Heart right ventricle (tissue), 16 donors: Measurements from ENCODE around the gene ANO4. TPM values are rescaled to one million over a fixed set of nuclear protein-coding genes. Genes with fewer than 3 reads are reported as not detected.
"Not testable (repeated sequence)": the region's sequence is repeated elsewhere in the genome, so short reads cannot be mapped to it uniquely, and the experiment has no call there.

Experiments
- ATAC-seq, 8 donors: fragments of 200-7000 bp; cut with Tn5 transposase; one replicate each; pipeline ENCODE4 v1.9.1; 2020; ENCODE audit warnings: mild to moderate bottlenecking in 8 of 8, moderate library complexity in 8 of 8, moderate number of reproducible peaks in 1 of 8
- DNase-seq, 2 donors: peaks; one replicate each; pipeline ENCODE4 v3.0.0-alpha.2; 2020
- H3K27ac ChIP-seq, 10 donors: fragments of 200-600 bp; sonication (generic) in 2 of 10; one replicate each; pipeline versions ENCODE4 v1.5.0 to v1.8.0; 2020 to 2022; ENCODE audit warnings: mild to moderate bottlenecking in 3 of 10
- H3K27me3 ChIP-seq, 7 donors: fragments of 200-600 bp; one replicate each; pipeline ENCODE4 v1.8.0; 2021 to 2022; ENCODE audit warnings: mild to moderate bottlenecking in 2 of 7
- H3K36me3 ChIP-seq, 9 donors: fragments of 200-600 bp; sonication (generic) in 1 of 9; one replicate each; pipeline versions ENCODE4 v1.5.0 to v1.8.0; 2020 to 2022; ENCODE audit warnings: mild to moderate bottlenecking in 2 of 9
- H3K4me1 ChIP-seq, 9 donors: fragments of 200-600 bp; sonication (generic) in 1 of 9; one replicate each; pipeline versions ENCODE4 v1.5.0 to v1.8.0; 2020 to 2022; ENCODE audit warnings: mild to moderate bottlenecking in 4 of 9
- H3K4me3 ChIP-seq, 10 donors: fragments of 200-600 bp; sonication (generic) in 2 of 10; one replicate each; pipeline versions ENCODE4 v1.5.0 to v1.8.0; 2020 to 2022; ENCODE audit warnings: mild to moderate bottlenecking in 7 of 10, moderate library complexity in 2 of 10
- H3K9me3 ChIP-seq, 11 donors: fragments of 200-600 bp in 10 of 11; sonication (generic) in 2 of 11; one replicate each; pipeline versions ENCODE4 v1.5.0 to v1.8.0; 2013 to 2022; ENCODE audit warnings: mild to moderate bottlenecking in 2 of 11, control low read depth in 1 of 11, moderate library complexity in 1 of 11
- CTCF ChIP-seq, 9 donors: fragments of 200-600 bp; sonication (generic) in 2 of 9; IDR thresholded peaks; one replicate each; pipeline versions ENCODE4 v1.5.0 to v1.8.0; 2021 to 2022; ENCODE audit warnings: antibody characterized with exemption in 9 of 9, mild to moderate bottlenecking in 5 of 9, moderate library complexity in 1 of 9
- WGBS, 2 donors: extraction: QIAGEN DNeasy Blood & Tissue Kit; methylation state at CpG; one replicate each; pipeline ENCODE4 v1.1.7; 2013; ENCODE audit warnings: inconsistent platforms in 1 of 2; 5-methylcytosine and 5-hydroxymethylcytosine counted together
- intact Hi-C, 10 donors: fragments of 100-400 bp; cut with DNase I; formaldehyde crosslinking; loops; one replicate each; pipeline versions ENCODE4 v1.11.1 to v1.14.2; 2022
- polyA plus RNA-seq, 2 donors: library from polyadenylated mRNA; stranded (reverse); fragments of 200-250 nt; gene quantifications; one replicate each; pipeline ENCODE4 v1.2.3, GENCODE V29; 2013
- total RNA-seq, 10 donors: library from RNA; stranded (reverse); fragmentation: NEBNext Ultra II Directional in 3 of 10; extraction: Animal tissue kit (Norgen Biotek cat#: 25700) in 3 of 10; gene quantifications; one replicate each; pipeline versions ENCODE4 v1.2.1 to v1.2.4, GENCODE V29; 2021 to 2023
- donor health status: Arrhythmogenic right ventricular cardiomyopathy.
- donor health status: ischemic (EF 13 %, LVEDD 7.1; RV severe dilation, severe dysfunction).
- donor health status: healthy with polysubstance abuse.
- donor health status: DM: no; HTN: yes; CAD: no.
- donor health status: DM: no; HTN: no; CAD: no.
- donor health status: ischemic (EF 25% LVEDD 6.9; RV normal size, moderate dysfunction).
- donor health status: ischemic (EF 25% LVEDD 5.7; RV mildly dilated, moderate dysfunction).
- donor health status: healthy.
- donor health status: DM: yes; HTN: yes; CAD: no.
- donor health status: Ischemic cardiomyopathy.
- donor health status: ischemic (EF 35%, LVEDD 5.7; RV mildly dilated, moderate dysfunction).
- donor health status: nonischemic (EF 11% LVEDD 7.7; RV severe dilation, severe dysfunction).
- donor health status: DM: yes; HTN: yes; CAD: no.
- donor health status: PGD.
- donor health status: ischemic (EF 29% LVEDD 5.4; RV normal size, mild dysfunction).
- donor health status: nonischemic (EF 23%, LVEDD 6.1; RV moderate dilation, normal function).

ANO4 gene
- total and polyA plus RNA-seq, 12 donors = 0.08 to 0.45 (median 0.19) TPM; not detected in 5

GRCh38 chr12:100984796-100985195 is 190.2 kb downstream of the ANO4 start:
- no peak for TF ChIP-seq CTCF (IDR thresholded peaks at IDR 0.05)
- ATAC-seq = no peak
- no peak overlapping the region for H3K4me3 ChIP-seq
- no peaks in the 10 kb centered on the region for H3K27me3 ChIP-seq
- intact Hi-C loops = no loop called here
- no peak overlapping the region for H3K27ac ChIP-seq
- DNase-seq = no peak
- no peaks in the 10 kb centered on the region for H3K4me1 ChIP-seq
- WGBS, 2 donors = 79 to 86% methylated on average over 1 of the region's 1 CpG
- H3K9me3 ChIP-seq = no peaks in the 10 kb centered on the region
- no peaks in the 10 kb centered on the region for H3K36me3 ChIP-seq

GRCh38 chr12:100986595-100987547 is 192.3 kb downstream of the ANO4 start:
- intact Hi-C loops = no loop called here
- Histone ChIP-seq H3K36me3 (no peaks in the 10 kb centered on the region), H3K27ac (peak overlapping the region in 5 of 10 donors; percentile 19 to 40 (median 35)), H3K27me3 (no peaks in the 10 kb centered on the region), H3K4me1 (no peaks in the 10 kb centered on the region), H3K9me3 (no peaks in the 10 kb centered on the region), H3K4me3 (no peak overlapping the region)
- ATAC-seq (peak in 5 of 8 donors; percentile 33 to 70 (median 58)), DNase-seq (no peak)
- TF ChIP-seq CTCF (IDR thresholded peaks at IDR 0.05) = peak in 2 of 9 donors; percentile 3 to 10
- WGBS, 2 donors = 38 to 45% methylated on average over 8 of the region's 8 CpGs

GRCh38 chr12:100987552-100988521 is 193.3 kb downstream of the ANO4 start:
- DNase-seq (no peak), ATAC-seq (no peak)
- Histone ChIP-seq H3K4me1 (no peaks in the 10 kb centered on the region), H3K27ac (peak overlapping the region in 1 of 10 donors; percentile 25), H3K4me3 (no peak overlapping the region), H3K27me3 (no peaks in the 10 kb centered on the region), H3K36me3 (no peaks in the 10 kb centered on the region), H3K9me3 (no peaks in the 10 kb centered on the region)
- no peak for TF ChIP-seq CTCF (IDR thresholded peaks at IDR 0.05)
- intact Hi-C loops = no loop called here
- 46% methylated on average over 5 of the region's 5 CpGs for WGBS, 2 donors

- H3K27ac ChIP-seq, DNase-seq, ATAC-seq, H3K4me3 ChIP-seq, H3K27me3 ChIP-seq, H3K4me1 ChIP-seq, H3K36me3 ChIP-seq, H3K9me3 ChIP-seq, intact Hi-C loops: not testable (repeated sequence)
Observed at GRCh38 chr12:100989509-100989908, 194.9 kb downstream of the ANO4 start.
